Fibroblast of skin of abdomen (primary cell): ENCODE results near the gene OLA1.
A peak's percentile ranks its signal among the peaks of the same experiment; 100 is the strongest.

Experiments
- DNase-seq: peaks from one replicate; pipeline ENCODE4 v3.0.0-alpha.2; 2013

Gene OLA1

DNA sequence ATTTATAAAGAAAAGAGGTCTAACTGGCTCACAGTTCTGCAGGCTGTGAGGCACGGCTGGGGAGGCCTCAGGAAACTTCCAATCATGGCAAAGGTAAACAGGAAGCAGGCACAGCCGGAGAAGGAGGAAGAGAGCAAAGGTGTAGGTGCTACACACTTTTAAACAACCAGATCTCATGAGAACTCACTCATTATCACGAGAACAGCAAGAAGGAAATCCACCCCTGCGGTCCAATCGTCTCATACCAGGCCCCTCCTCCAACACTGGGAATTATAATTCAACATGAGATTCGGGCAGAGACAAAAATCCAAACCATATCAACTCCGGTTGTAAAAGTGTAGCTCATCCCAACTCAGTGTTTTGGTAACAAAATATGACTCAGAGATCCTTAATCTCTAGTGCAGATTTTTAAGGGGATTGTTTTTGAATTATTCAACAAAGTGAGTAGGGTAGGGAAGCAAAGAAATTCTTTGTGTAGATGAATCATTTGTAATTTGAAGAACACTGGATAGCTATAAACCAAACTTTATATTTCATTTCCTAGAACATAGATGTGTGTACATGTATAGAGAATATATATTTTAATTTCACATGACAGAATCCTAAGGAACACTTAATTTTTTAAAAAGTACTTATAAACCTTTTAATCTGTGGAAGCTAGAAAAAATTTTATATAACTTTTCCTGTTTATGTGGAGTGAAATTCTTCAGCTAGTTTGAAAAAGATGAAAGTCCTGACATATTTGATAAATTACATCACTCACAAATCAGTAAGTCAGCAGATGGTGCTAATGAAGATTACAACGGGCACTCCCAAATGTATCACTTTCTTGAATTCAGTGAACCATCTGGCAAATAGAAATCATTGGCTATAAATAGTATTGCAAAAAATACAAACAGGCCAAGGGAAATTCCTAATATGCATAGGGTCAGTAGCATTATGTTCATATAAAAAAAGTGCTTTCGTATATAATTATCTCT, 130.1 kb downstream of the OLA1 start:
- DNase-seq, result peak; percentile 87

DNA sequence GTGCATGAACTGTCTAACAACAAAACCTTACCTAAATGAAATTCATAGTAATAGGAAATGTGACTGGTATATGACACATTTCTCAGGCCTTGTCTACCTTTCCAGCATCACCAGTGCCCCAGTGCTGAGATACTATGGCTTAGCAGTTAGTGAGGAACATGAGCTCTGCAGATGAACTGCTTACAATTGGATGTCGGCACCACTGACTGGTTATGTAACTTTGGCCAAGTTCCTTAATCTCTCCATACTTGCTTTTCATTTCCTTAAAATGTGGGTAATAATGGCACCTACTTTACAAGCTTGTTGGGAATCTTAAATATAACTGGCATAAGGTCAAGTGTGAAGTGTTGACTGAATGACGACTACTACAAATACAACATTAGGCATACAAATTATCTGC, 136.3 kb downstream of the OLA1 start:
- DNase-seq, result no peak

- DNase-seq, result no peak
Observed at GRCh38 chr2:174108579-174108978, 139.8 kb downstream of the OLA1 start.

DNA sequence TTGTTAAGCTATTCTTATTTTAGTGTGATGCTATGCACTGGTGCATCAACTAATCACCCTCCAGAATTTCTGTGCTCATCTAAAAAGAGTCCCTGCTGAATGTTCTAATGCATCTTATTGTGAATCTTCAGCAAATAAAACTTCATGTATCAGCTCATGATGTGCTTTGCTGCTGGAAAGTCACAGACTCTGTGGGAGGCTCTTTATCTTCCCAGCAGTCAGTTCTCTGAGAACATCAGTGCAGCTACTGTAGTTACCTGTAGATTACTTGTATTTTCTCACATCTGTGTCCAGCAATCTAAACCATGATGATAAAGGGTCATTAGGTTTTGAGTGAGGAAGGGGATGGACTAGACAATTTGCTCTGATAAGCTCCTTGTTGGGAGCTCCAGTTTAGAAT, 141.6 kb downstream of the OLA1 start:
- no peak for DNase-seq

- DNase-seq, result no peak
Observed at GRCh38 chr2:174094542-174094941, 153.8 kb downstream of the OLA1 start.

- DNase-seq, result no peak
Observed at GRCh38 chr2:174090476-174090875, 157.9 kb downstream of the OLA1 start.

DNA sequence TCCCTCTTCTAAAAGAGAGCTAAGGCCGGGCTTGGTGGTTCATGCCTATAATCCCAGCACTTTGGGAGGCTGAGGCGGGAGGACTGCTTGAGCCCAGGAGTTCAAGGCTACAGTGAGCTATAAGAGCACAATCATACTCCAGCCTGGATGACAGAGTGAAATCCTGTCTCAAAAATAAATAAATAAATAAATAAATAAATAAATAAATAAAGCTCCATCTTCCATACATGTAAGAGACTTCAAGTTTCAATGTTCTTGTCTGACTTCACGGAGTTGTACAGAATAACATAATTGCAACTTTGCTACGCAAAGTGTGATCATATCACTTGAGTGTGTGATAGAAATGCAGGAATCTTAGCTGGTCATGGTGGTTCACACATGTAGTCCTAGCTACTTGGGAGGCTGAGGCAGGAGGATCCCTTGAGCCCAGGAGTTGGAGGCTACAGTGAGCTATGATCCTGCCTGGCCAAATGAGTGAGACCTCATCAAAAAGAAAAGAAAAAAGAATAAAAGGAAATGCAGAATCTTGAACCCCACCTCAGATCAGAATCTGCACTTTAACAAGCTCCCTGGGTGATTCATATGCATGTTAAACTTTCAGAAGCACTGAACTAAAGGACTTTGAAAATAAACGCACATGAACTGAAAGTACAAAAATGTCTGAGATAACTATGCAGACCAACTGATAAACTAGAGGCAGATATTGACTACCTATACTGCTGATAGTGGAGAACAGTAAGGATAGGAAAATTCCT, 159.4 kb downstream of the OLA1 start:
- DNase-seq, result no peak

DNA sequence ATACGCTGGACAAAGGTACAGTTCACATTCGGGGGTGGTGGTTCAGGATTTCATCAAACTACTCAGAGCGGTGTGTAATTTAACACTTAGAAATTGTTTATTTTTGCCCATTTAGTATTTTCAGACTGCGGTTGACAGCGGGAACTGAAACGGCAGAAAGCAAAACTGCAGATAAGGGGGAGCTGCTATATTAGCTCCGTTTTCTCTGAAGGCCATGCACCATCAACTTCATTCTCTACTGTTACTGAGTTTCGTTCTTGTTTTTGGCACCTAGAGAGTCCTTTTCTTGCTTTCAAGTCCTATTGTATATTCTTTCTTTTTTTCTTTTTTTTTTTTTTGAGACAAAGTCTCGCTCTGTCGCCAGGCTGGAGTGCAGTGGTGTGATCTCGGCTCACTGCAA, 161.6 kb downstream of the OLA1 start:
- no peak for DNase-seq

DNA sequence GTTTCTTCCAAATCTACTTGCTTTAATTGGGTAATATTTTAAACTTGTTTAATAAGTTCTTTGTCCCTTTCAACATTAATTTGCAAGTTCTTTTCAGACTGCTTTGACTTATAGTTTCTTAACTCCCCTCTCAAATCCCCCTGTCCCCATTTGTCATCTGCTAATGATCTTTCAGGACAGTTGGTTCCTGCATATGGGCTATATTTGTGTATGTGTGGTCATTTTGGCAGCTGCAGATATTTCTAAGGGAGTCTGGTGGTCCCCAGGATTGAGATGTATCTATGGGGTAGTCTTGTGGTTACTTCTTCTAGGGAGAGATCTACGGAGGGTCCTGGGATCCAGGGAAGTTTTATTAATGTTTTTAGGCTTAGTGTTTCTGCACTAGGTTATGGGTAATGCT, 162.6 kb downstream of the OLA1 start:
- DNase-seq, result no peak

DNA sequence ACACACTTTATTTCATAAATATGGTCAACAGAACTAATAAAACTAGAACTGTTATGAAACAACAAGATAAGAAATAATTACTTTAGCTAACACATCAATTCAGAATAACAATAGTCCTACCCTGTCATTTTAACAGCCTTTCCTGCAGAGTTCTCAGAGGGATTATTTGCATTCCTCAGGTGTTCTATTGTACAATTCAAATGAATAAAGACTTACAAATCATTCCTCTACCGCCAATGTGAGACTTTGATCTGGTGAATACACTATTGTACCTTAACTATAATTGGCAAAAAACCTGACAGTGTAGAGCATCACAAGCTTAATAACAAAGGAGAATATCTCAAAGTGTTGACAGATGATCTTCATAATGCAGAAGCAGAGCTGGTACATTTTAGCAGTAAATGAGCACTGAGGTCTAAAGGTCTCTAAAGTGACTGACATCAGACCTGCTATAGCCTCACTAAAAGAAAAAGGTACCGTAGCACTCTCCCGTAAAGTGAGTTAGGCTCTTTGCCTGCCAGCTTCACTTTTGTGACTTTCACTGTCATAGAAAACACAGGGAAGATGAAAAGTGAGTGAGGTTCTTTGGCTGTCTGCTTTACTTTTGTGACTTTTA, 164.4 kb downstream of the OLA1 start:
- no peak for DNase-seq

- DNase-seq, result no peak
Observed at GRCh38 chr2:174080672-174081121, 167.6 kb downstream of the OLA1 start.

- DNase-seq, result peak; percentile 15
Observed at GRCh38 chr2:174078275-174078674, 170.1 kb downstream of the OLA1 start.

GRCh38 chr2:174076975-174077374, 171.4 kb downstream of the OLA1 start:
- DNase-seq, result no peak

GRCh38 chr2:174076040-174076439, 172.3 kb downstream of the OLA1 start:
- peak; percentile 5 for DNase-seq

- no peak for DNase-seq
Observed at GRCh38 chr2:174074831-174075230, 173.5 kb downstream of the OLA1 start.

GRCh38 chr2:174072857-174073256, 175.5 kb downstream of the OLA1 start:
- DNase-seq, result no peak

GRCh38 chr2:174072069-174072468, 176.3 kb downstream of the OLA1 start:
- DNase-seq, result no peak

DNA sequence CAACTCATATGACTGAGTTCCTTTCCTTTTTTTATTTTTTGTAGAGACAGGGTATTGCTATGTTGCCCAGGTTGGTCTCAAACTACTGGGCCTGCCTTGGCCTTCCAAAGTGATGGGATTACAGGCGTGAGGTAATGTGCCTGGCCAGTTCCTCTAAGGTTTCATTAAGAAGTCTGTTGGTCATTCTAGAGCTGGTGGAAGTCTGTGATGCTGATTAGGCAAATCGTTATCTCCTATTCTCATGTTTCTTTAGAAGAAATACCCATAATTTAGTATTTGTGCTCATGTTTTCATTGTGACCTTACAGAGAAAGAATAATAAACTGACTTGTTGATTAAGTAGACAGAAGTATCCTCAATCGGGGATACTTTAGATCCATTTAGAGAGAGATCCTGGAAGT, 177.0 kb downstream of the OLA1 start:
- DNase-seq, result no peak

- DNase-seq, result no peak
Observed at GRCh38 chr2:174070281-174070680, 178.1 kb downstream of the OLA1 start.

GRCh38 chr2:174067815-174068214, 180.5 kb downstream of the OLA1 start:
- DNase-seq, result no peak

- no peak for DNase-seq
Observed at GRCh38 chr2:174066871-174067270, 181.5 kb downstream of the OLA1 start.

GRCh38 chr2:174063492-174064092, 184.7 kb downstream of the OLA1 start:
- no peak for DNase-seq

GRCh38 chr2:174062934-174063333, 185.4 kb downstream of the OLA1 start:
- DNase-seq, result no peak
